ENCODE results near the gene UNCX.

UNCX gene

GRCh38 chr7:1244700-1245523, 12.2 kb downstream of the UNCX start:
- no peak for DNase-seq

- DNase-seq, result no peak
These were observed 12.9 kb downstream of the UNCX start for GRCh38 chr7:1245524-1246050.

DNA sequence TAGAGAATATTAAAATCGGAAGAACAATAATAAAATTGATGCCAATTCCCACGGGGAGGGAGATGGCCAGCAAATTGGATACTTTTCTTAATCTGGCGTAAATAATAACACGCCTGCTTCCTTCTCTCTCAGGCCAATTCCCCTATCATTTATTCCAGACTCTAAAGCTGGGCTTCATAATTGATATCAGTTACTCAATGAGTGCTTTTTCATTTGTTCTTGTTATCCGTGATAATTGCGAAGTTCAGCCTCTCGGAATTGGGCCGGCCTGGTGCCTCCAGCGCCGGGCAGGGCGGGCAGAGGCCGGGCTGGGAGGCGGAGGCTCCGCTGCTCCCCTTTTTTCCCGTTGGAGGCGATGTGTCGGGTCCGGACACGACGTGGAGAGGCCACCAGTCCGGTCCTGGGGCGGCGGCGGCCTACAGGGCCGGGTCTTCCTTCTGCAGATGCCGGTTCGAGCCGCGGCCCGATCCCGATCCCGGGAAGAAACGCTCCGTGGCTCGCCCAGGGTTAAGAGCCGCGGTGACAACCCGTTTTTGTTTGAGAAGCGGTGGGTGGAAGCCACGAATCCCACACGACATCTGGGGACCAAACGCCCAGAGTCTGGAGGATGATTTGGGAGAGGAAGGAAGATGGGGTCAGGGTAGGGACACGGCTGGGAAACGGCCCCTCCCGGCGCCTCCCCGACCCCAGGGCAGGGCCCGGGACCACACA, 13.6 kb downstream of the UNCX start:
- DNase-seq, result no peak

GRCh38 chr7:1246871-1247526, 14.3 kb downstream of the UNCX start:
- DNase-seq, result no peak

DNA sequence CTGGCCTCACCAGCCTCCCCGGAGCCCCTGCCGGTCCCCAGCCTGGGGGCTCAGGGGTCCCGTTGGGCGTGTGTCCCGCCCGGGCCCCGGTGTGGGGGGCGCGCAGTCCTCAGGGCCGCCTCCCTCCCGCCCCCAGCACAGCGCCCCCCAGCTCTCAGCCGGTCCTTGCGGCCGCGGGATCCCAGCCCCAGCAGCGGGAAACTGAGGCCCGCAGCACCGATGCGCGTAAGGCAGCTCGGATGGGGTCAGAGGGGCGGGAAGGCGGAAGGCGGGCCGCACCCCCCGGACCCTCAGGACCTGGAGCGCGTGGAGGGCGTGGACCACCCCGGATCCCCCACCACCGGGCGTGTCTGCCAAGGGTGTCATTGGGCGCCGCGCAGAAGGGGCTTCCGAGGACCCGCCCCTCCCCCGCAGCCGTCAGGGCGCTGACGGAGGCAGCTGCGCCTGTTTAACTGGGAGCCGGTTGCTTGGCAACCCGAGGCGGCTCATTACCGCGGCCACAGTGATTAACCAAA, 14.9 kb downstream of the UNCX start:
- DNase-seq, result no peak

DNA sequence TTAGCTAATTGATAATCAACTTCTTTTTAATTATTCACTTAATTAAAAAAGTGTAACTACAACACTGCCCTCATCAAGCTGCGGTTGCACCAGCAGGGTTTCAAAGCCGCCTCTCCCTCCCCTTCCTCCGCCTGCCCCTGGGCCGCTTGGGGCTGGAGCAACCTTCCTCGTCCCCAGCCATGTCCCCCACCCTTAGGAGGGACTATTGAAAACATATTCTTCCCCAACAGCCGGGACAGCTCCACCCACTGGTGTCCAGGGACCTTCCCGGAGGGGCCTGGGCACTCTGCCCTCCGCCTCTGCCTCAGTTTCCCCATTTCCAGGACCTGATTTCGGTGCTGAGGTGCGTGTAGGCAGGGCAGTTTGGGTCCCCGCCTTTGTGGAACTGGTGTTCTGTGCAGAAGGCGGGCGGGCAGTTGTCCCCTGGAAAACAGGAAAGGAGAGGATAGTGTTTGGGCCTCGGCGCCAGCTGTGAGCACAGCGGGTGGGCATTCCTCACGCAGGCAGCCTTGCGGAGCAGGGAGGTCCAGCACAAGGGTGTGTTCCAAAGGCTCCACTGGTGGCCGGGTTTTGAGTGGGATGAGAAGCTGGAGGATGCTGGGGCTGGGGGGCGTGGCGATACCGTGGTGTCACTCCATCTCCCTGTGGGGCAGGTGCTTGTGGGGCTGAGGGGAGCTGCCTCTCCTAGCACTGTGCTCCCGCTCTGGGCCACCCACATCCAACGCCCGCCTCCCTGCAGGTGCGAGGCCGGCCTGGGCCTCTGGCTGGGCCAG, 15.7 kb downstream of the UNCX start:
- DNase-seq, result no peak

GRCh38 chr7:1248916-1249581, 16.4 kb downstream of the UNCX start:
- DNase-seq, result no peak

GRCh38 chr7:1249731-1250130, 17.1 kb downstream of the UNCX start:
- DNase-seq, result no peak

DNA sequence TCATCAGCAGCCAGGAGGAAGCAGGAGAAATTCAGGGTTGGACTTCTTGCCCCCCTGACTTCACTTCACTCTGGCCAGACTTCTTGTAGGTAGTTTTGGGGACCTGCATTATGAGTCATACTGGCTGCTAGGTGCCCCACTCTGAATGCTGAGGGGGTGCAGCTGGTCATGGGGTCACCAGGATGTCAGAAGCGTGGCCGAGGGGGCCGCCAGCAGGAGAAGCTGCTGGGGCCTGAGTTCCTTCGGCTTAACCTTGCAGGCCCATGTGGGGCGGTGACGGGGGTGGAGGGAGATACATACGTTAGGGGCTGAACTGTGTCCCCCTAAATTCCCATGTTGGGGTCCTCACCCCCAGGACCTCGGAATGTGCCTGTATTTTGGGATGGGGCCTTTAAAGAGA, 18.2 kb downstream of the UNCX start:
- DNase-seq, result no peak

GRCh38 chr7:1251796-1252539, 19.3 kb downstream of the UNCX start:
- DNase-seq, result no peak

DNA sequence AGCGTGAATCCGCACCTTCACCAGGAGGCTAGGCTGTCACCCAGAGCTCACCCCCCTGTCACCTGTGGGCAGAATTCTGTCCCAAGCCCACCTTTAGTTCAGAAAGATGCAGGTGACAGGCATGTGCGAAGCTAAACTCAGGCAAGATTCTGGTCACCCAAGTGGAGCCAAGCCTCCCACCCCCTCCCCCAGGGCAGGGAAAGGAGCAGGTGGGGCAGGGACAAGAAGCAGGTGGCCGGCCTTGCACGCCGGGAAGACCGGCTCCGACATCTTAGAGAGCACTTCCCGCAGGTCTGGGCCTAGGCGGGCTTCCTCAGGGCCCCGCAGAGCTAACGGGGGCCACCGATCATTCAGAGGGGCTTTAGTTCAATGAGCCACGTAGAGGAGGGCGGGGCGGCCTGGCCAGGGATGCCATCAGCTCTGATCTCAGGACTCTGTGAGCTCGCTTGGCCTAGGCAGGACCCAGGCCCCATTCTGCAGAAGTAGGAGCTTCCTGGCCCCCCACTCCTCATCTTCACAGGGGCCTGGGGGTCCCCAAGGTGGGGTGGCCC, 19.9 kb downstream of the UNCX start:
- no peak for DNase-seq

DNA sequence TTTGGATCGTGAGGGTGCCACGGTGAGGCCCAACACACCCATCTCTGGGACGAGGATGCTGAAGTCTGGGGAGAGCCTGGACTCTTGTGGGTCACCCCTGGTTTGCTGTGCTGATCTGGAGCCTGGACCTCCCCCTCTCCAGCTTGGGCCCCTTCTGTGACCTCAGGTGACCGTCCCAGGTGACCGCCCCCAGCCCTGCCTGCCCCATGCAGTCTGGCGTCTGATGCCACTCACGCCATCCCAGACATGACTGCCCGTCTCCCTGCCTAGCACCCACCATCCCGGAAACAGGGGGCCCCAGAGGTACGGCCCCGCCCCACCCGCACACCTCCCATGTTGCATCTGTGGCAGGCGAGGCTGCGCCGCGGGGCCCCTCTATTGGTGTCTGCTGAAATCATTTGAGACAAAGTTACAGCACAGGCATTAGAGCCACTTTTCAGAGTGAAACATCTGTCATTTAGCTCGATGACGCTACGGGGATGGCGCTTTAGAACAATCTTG, 21.1 kb downstream of the UNCX start:
- no peak for DNase-seq

- DNase-seq, result no peak
These were observed 21.8 kb downstream of the UNCX start for GRCh38 chr7:1254281-1255079.

GRCh38 chr7:1255080-1255816, 22.6 kb downstream of the UNCX start:
- no peak for DNase-seq

DNA sequence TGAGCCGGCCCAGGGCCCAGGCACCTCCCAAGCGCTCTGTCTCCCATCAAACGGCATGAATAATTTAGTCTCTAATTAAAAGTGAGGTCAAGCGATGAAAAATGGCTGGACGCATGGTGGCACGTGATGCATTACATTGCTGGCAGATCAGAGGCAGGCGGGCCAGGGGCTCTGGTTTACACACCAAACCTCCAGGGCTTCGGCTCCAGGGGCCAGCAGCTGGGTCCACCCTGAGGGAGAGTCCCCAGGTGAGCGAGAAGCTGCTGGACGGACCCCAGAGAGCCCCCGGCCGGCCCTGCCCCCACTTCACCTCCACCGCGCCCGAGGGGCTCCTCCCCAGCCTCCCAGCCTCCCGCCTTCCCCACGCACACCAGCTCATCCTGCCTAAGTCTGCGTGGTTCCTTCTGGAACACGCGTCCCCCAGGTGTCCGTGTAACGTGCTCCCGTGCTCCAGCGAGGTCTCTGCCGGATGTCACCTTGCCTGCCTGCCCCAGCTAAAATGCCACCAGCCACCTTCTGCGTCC, 23.2 kb downstream of the UNCX start:
- DNase-seq, result no peak

DNA sequence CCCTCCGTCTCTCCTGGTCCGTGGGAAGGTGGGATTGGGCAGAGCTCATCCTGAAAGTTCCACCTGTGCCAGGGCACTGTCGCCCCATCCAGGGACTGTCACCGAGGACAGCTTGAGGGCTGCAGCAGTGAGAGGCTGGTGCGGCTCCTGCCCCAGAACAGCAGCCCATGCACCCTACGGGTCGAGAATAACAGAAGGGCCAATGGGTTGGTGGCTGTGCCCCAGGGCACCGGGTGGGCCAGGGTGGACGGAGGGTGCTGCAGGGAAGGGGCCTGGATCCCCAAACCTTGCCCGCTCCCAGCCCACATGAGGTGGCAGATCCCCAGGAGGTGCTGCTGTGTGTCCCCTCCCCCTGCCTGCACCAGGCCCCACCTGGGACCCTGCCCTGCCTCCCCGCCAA, 23.9 kb downstream of the UNCX start:
- no peak for DNase-seq

GRCh38 chr7:1257221-1257620, 24.5 kb downstream of the UNCX start:
- DNase-seq, result no peak

- DNase-seq, result no peak
These were observed 25.2 kb downstream of the UNCX start for GRCh38 chr7:1257863-1258262.

Data from NCI-H187 (cell line).